ENCODE results near the gene SMIM32. TPM values are rescaled to one million over a fixed set of nuclear protein-coding genes. Genes with fewer than 3 reads are reported as not detected.

SMIM32 gene
- total RNA-seq, 2 donors from 2014 or later = not detected

GRCh38 chr5:136200130-136200529 lies 7.2 kb upstream of the SMIM32 start:
- Histone ChIP-seq H3K27ac (no peak overlapping the region), H3K4me3 (no peak overlapping the region), H3K9me3 (no peaks in the 10 kb centered on the region), H3K36me3 (no peaks in the 10 kb centered on the region), H3K27me3 (replicated peaks; ENCODE audit: insufficient read depth) (no peaks in the 10 kb centered on the region), H3K4me1 (ENCODE audit: control insufficient read depth in 1 of 2, low read depth in 2 of 2) (peaks cover 0 to 11% of the 10 kb centered on the region in 2 donors)
- no peak for DNase-seq (ENCODE audit: low spot score)
- no peak for ATAC-seq (ENCODE audit: insufficient number of reproducible peaks, low FRiP score, low read depth)
- TF ChIP-seq CTCF (IDR thresholded peaks at IDR 0.05) = no peak

GRCh38 chr5:136199408-136199807 lies 6.4 kb upstream of the SMIM32 start:
- no peaks in the 10 kb centered on the region for H3K36me3 ChIP-seq
- DNase-seq (ENCODE audit: low spot score) = no peak
- H3K4me1 ChIP-seq (ENCODE audit: control insufficient read depth in 1 of 2, low read depth in 2 of 2) = peaks cover 0 to 11% of the 10 kb centered on the region in 2 donors
- no peak for ATAC-seq (ENCODE audit: insufficient number of reproducible peaks, low FRiP score, low read depth)
- H3K4me3 ChIP-seq = no peak overlapping the region
- H3K9me3 ChIP-seq = no peaks in the 10 kb centered on the region
- H3K27ac ChIP-seq = no peak overlapping the region
- no peak for TF ChIP-seq CTCF (IDR thresholded peaks at IDR 0.05)
- no peaks in the 10 kb centered on the region for H3K27me3 ChIP-seq (replicated peaks; ENCODE audit: insufficient read depth)

GRCh38 chr5:136198453-136198852 lies 5.5 kb upstream of the SMIM32 start:
- no peak overlapping the region for H3K4me3 ChIP-seq
- ATAC-seq (ENCODE audit: insufficient number of reproducible peaks, low FRiP score, low read depth) (no peak), DNase-seq (ENCODE audit: low spot score) (no peak)
- H3K27ac ChIP-seq = no peak overlapping the region
- no peak for TF ChIP-seq CTCF (IDR thresholded peaks at IDR 0.05)
- no peaks in the 10 kb centered on the region for H3K36me3 ChIP-seq
- H3K27me3 ChIP-seq (replicated peaks; ENCODE audit: insufficient read depth) = no peaks in the 10 kb centered on the region
- H3K4me1 ChIP-seq (ENCODE audit: control insufficient read depth in 1 of 2, low read depth in 2 of 2) = peaks cover 0 to 11% of the 10 kb centered on the region in 2 donors
- H3K9me3 ChIP-seq = no peaks in the 10 kb centered on the region

GRCh38 chr5:136197462-136198142 lies 4.6 kb upstream of the SMIM32 start:
- no peaks in the 10 kb centered on the region for H3K9me3 ChIP-seq
- H3K4me3 ChIP-seq = no peak overlapping the region
- H3K27ac ChIP-seq = no peak overlapping the region
- no peaks in the 10 kb centered on the region for H3K27me3 ChIP-seq (replicated peaks; ENCODE audit: insufficient read depth)
- ATAC-seq (ENCODE audit: insufficient number of reproducible peaks, low FRiP score, low read depth) = no peak
- no peaks in the 10 kb centered on the region for H3K36me3 ChIP-seq
- peaks cover 1 to 13% of the 10 kb centered on the region in 2 donors for H3K4me1 ChIP-seq (ENCODE audit: control insufficient read depth in 1 of 2, low read depth in 2 of 2)
- DNase-seq (ENCODE audit: low spot score) = no peak
- no peak for TF ChIP-seq CTCF (IDR thresholded peaks at IDR 0.05)

- Histone ChIP-seq H3K4me3 (no peak overlapping the region), H3K27me3 (replicated peaks; ENCODE audit: insufficient read depth) (no peaks in the 10 kb centered on the region), H3K4me1 (ENCODE audit: control insufficient read depth in 1 of 2, low read depth in 2 of 2) (peaks cover 11 to 27% of the 10 kb centered on the region in 2 donors), H3K27ac (no peak overlapping the region), H3K9me3 (no peaks in the 10 kb centered on the region), H3K36me3 (no peaks in the 10 kb centered on the region)
- DNase-seq (ENCODE audit: low spot score) (no peak), ATAC-seq (ENCODE audit: insufficient number of reproducible peaks, low FRiP score, low read depth) (no peak)
- no peak for TF ChIP-seq CTCF (IDR thresholded peaks at IDR 0.05)
These were observed 3.2 kb upstream of the SMIM32 start for GRCh38 chr5:136195971-136196820.

Data from thoracic aorta (tissue), 2 donors.